ENCODE measurements around the gene SAP130.
"Not testable (repeated sequence)": the region's sequence is repeated elsewhere in the genome, so short reads cannot be mapped to it uniquely, and the experiment has no call there.

Gene SAP130

DNA sequence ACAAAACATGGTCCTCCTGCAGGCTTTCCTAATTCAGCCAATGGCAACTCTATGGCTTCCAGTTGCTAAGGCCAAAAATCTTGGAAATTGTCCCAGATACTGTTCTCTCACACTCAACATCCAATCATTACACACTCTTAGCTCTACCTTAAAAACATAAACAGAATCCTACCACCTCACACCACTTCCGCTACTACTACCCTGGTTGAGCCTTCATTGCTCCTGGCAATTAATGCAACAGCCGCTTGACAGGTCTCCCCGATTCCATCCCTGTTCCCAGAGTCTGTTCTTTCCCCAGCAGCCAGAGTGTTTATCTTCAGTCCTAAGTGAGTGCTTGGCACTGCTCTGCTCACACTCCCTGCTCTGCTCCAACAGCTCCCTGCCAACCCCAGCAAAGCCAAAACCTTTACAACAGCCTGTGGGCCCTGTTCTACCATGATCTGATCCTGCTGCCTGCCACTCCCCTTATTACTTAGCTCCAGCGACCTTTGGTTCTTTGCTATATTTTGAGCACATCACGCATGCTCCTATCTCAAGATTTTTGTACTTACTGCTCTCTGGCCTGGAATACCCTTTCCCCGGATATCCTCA lies 74.6 kb downstream of the SAP130 start:
- DNase-seq (ENCODE audit: low spot score) = no peak

DNA sequence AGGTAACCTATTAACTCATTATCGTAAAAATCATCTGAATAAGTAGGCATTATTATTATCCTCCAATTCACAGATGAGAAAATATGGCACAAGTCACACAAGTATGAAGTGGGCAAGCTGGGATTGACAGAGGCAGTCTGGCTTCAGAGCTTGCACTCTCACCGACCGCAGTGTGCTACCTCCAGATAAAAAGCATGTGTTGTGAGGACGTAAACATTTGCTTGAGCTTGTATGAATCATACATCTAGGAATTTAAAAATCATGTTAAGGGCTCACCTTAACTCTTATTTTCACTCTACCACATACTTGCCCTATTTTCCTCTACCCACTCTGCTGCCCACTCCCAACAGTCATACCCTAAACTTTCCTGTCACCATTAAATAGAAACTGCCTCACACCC lies 76.8 kb downstream of the SAP130 start:
- no peak for DNase-seq (ENCODE audit: low spot score)

DNA sequence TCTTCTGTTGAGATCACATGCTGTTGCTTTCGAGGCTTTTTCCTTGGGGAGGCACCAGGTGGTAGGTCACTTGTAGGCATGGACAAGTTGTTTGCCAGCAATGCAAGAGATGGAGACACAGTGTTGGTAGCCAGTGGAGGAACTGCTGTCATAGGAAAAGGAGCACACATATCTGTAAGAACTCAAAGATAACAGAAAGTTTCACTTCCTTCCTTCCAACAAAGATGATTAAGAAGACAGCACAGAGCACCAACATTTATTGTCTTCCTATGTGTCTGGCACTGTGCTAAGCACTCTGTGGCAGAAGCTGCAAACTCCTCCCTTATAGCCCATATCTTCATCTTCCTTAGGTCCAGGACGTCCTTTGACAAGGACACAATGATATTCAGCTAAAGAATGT lies 77.6 kb downstream of the SAP130 start:
- no peak for DNase-seq (ENCODE audit: low spot score)

DNA sequence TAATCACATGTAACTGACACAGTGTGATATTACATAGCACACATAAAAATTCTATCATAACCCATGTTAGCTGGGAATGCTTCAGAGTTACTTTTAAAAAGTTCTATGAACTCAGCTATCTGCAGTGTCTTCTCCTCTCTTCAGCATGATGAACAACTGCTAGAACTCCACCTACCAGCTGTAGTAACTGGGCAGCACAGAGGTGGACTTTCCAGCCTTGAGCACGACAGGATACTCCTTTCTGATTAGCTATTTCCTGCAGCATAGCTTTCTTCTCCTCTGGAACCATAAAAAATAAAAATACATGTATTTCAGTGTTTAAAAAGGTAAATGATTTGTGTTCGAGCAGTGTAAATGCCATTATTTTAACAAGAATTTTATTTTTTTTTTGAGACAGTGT lies 82.6 kb downstream of the SAP130 start:
- no peak for DNase-seq (ENCODE audit: low spot score)

DNA sequence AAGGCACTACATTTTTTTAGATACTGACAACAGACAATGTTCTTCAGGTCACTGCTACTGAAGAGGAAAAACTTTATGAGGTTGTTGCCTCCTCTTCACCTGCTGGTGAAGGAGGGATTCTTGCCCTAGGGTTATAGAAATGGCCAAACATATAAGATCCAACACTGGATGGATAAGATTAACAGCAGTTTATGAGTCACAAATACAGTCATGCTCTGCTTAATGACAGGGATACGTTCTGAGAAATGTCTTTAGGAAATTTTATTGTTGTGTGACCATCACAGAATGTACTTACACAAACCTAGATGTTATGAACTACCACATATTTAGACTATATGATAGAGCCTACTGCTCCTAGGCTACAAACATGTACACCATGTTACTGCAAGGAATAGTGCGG lies 84.7 kb downstream of the SAP130 start:
- DNase-seq (ENCODE audit: low spot score) = no peak

DNA sequence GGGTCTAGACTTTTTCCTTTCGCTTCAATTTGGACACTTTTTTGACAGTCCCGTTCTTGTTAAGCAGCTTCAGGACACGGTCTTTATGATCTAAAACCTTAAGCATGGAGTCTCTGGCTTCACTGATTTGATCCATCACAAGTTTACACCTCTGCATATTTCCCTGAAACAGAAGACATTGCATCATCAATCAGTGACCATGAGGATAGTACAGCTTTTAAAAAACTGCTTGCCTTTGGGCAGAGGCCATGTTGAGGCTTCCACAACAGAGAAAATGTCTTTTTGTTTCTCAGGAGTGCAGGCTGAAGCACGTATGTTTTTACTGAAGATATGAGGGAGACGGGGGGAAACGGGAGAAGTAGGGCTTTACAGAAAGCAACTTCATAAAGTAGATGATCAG lies 85.9 kb downstream of the SAP130 start:
- no peak for DNase-seq (ENCODE audit: low spot score)

DNA sequence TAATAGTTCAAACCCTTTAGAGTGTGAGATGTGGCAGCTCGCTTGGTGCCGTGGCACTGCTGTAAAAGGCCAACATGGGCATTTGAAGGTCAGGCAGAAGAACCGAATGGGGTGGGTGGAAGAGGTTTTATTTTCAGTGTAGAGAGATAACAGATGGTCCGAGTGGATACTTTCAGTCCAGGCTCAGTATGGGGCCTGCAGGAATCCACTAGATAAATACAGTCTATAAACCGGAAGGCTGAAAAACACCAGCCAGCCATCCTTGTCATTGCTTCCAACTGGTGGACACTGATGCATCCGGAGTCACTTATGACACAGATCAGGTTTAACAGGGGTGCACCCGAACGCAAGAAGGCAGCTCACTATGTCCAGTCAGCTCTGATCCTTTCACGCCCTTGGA lies 86.4 kb downstream of the SAP130 start:
- DNase-seq (ENCODE audit: low spot score) = no peak

DNA sequence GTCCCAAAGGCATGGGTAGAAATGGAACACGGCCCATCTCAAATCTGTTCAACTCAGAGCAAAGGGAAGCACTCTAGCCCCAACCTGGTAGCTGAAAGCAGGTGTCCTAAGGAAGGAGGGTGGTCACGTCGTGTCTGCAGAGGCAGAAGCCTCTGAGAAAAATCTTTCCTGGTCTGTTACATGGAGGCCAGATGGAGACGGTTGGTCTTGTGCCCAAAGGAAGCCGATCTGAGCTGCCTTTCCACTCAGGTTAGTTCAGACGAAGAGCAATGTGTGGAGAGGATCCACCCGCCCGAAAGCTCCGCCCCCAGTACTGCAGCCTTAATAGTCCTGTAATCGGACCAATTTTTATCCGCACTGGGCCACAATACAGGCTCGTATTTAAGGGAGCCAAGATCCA lies 87.2 kb downstream of the SAP130 start:
- no peak for DNase-seq (ENCODE audit: low spot score)

DNA sequence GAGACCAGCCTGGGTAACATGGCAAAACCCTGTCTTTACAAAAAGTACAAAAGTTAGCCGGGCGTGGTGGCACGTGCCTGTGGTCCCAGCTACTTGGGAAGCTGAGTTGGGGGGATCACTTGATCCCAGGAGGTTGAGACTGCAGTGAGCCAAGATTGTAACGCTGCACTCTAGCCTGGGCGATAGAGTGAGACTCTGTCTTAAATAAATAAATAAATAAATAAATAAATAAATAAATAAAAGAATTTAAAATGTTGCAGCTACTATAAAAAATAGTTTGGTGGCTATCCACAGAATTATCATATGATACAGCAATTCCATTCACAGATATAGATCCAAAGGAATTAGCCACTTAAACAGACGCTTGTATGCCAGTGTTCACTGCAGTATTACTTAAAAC lies 92.5 kb downstream of the SAP130 start:
- no peak for DNase-seq (ENCODE audit: low spot score)

DNA sequence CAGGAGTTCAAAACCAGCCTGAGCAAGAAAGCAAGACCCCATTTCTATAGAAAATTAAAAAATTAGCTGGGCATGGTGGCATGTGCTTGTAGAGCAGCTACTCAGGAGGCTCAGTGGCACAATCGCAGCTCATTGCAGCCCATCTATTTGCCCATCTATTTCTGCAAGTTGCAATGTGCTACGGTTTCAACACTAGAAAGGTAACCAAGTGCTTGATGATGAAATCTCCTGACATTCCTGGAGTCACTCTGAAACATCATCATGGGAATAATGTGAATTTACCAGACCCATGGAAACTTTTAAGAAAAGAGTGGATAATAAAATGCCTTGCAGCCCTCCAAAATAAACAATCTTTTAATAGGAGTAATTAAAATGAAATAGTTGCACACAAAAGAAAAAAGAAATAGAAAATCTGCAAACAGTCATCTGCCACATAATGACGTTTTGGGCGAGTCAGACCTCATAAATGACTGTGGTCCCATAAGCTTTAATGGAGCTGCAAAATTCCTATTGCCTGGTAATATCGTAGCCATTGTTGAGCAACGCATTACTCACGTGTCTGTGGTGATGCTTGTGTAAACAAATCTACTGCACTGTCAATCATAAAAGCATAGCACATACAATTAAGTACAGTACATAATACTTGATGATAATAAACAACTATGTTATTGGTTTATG lies 95.5 kb downstream of the SAP130 start:
- DNase-seq (ENCODE audit: low spot score) = no peak

DNA sequence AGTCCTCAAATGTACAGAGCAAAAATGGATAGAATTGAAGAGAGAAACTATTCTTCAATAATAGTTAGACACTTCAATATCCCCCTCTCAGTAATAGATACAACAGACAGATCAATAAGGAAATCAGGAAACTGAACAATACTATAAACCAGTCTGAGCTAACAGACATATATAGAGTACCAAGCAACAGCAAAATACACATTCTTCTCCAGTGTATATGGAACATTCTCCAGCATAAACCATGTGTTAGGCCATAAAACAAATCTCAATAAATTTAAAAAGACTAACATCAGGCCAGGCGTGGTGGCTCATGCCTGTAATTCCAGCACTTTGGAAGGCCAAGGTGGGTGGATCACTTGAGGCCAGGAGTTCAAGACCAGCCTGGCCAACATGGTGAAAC lies 98.4 kb downstream of the SAP130 start:
- DNase-seq (ENCODE audit: low spot score) = no peak

DNA sequence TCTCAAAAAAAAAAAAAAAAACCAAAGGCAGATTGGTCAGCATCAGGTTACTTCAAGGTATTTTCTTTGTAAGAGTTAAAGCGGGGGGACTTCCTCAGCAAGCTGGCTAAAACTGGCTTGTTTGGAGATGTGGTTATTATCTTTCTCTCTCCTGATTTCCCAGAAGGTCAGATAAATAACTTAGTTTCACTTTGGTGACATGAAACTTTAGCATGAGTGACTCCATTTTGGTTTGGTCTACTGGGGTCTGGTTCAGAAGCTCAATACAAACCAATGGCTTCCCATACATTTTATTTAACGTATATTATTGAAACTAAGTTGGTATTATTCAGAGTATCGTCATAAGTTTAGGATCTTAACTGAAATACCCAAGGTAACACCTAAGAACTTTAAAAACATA lies 100.5 kb downstream of the SAP130 start:
- no peak for DNase-seq (ENCODE audit: low spot score)

DNA sequence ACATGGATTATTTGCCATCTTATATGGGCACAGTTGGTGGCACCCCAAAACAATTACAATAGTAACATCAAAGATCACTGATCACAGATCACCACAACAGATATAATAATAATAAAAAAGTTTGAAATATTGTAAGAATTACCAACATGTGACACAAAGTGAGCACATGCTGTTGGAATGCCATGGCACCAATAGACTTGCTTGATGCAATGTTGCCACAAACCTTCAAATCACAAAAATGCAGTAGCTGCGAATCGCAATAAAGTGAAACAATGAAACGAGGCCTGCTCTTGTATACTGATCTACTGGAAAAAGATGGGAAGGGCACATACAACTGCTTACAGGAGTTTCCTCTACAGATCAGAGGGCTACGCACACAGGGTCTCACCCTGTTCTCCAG lies 109.9 kb downstream of the SAP130 start:
- no peak for DNase-seq (ENCODE audit: low spot score)

DNA sequence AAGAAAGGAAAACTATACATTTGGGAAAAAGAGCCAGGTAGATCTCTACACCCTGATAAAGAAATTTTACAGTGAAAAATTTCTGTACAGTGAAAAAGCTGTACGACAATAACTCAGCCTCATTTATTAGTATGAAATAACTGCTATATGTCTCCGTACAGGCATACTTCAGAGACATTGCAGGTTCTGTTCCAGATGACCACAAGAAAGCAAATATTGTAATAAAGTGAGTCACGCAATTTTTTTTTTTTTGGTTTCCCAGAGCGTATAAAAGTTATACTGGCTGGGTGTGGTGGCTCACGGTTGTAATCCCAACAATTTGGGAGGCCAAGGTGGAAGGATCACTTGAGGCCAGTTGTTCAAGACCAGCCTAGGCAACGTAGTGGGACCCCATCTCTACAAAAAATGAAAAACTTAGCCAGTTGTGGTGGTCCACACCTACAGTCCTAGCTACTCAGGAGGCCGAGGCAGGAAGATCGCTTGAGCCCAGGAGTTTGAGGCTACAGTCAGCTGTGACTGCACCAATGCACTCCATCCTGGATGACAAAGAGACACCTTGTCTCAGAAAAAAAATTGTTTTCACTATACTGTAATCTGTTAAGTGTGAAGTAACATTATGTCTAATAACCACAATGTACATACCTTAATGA lies 113.9 kb downstream of the SAP130 start:
- no peak for DNase-seq (ENCODE audit: low spot score)

DNA sequence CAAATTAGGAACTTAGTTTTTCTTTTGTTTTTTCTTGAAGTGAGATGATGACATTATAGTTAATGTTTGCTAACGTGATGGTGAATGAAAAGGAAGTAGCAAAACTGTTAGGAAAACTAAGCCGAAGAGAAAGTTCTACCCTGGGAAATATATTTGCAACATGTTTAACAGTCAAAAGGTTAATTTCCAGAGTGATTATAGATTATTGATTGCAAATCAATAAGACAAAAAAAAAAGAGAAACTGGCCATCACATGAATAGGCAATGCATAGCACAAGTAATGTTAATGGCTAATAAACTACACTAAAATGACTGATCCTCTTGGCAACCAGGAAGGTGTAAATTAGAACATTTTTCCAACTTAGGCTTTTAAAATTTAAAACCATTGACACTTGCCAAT lies 116.1 kb downstream of the SAP130 start:
- DNase-seq (ENCODE audit: low spot score) = no peak

DNA sequence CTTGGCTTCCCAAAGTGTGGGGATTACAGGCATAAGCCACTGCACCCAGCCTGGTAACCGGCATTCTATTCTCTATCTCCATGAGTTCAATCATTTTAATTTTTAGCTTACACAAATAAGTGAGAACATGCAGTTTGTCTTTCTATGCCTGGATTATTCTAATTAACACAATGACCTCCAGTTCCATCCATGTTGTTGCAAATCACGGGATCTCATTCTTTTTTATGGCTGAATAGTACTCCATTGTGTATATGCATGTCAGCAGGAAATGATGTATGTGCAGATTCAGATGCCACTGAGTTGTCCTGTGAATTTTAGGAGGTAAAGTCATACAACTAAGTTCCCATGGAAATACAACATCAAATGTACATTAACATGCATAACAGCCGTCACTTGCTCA lies 117.4 kb downstream of the SAP130 start:
- no peak for DNase-seq (ENCODE audit: low spot score)

DNA sequence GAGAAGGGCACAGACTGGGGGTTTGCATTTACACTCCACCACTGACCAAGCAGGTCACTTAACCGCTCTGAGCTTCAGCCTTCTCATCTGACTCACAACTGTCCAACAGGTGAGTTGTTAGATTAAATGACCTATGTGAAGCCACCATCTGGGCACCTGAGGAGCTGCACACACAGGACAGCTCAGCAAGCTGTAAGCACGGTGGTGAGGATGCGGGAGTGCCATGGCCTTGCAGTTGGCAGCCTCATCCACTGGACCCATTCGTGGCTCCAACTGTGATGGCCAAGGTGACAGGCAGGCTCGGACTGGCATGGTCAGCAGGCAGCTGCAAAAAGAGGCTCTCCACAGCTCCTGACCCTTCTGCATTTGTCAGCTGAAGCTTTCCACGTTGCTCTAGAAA lies 118.8 kb downstream of the SAP130 start:
- DNase-seq (ENCODE audit: low spot score) = no peak

DNA sequence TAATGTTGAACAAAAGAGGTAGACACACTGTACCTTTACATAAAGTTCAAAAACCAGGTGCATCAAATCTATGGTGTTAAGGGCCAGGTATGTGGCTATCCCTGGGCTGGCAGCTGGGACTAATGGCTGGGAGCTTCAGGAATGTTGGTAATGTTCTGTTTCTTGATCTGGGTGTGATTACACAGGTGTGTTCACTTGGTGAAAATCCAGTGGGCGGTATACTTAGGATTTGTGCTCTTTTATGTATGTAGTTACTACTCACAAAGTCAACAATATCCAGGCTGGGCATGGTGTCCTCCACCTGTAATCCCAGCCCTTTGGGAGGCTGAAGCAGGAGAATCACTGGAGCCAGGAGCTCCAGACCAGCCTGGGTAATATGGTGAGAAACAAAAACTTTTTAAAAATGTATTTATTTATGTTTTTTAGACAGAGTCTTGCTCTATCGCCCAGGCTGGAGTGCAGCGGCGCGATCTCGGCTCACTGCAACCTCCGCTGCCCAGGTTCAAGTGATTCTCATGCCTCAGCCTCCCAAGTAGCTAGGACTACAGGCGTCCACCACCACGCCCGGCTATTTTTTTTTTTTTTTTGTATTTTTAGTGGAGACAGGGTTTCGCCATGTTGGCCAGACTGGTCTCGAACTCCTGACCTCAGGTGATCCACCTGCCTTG lies 120.0 kb downstream of the SAP130 start:
- not testable (repeated sequence) for DNase-seq (ENCODE audit: low spot score)

DNA sequence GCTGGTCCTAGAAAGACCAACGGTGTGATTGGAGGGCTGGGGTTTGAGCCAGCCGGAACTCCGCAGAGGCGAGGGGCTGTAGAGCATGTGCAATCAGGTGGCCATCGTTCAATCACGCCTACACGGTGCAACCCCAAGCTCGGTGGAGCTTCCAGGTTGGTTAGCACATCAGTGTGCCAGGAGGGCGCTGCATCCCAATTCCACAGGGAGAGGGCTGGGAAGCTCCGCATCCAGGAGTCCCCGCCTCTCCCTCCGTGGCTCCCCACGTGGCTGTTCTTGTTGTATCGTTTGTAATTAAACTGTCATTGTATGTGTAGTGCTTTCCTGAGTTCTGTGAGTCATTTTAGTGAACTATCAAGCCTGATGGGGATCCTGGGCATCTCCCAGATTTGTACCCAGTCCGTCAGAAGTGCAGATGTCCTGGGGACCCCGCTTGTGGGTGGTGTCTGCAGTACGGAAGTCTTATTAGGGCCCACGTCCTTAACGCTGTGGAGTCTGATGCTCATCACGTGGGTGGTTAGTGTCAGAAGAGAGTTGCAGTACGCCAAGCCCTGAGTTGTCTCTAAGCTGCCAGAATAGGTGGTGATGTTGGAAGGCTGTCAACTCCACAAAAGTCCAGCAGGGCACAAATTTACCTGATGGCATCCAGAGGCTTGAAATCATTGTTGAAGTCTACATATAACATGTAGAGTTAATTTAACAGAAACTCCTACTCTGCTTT lies 121.5 kb downstream of the SAP130 start:
- DNase-seq (ENCODE audit: low spot score) = peak; percentile 34

DNA sequence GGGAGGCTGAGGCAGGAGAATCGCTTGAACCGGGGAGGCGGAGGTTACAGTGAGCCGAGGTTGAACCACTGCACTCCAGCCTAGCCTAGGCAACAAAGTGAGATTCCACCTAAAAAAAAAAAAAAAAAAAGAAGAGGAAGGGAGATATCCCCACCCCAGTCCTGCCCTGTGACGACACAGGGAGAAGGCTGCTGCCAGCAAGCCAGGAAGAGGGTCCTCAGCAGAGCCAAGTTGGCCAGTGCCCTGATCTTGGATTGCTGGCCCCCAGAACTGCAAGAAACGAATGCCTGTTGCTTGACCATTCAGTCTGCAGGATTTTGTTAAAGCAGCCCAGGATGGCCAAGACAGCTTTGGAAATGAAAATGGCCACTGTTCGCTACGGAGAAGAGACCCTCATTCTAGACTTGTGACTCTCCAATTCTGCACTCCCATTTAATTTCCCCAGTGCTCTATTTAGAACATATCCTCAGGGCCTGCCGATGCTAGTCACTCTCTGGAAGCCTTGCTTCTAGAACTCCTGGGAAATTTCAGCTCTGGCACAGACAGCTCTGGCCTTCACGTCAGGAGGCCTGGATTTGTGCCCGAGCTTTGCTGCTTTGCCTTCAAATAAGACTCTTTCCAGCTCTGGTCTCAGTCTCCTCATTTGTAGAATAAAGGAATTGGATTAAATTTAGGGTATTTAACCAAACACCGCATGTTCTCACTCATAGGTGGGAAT lies 126.4 kb downstream of the SAP130 start:
- DNase-seq (ENCODE audit: low spot score) = no peak

DNA sequence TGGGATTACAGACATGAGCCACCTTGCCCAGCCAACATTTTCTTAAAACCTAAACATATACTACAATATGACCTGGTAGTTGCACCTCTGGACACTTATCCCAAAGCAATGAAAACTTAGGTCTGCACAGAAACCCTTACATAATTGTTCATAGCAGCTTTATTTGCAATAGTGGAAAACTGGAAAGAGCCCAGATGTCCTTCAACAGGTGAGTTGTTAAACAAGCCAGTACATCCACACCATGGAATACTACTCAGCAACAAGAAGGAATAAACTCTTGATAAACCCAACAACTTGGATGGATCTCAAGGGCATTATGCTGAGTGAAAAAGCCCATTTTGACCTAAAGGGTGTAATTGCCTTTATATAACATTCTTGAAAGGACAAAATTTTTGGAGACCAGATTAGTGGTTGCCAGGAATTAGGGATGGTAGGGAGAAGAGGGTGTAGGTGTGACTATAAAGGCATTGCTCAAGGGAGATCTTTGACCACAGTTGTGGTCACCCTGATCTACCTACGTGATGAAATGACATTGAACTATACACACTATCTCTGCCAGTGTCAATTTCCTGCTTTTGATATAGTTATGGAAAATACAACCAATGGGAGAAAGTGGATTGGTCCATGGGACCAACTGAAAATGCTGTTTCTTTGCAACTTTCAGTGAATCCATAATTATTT lies 130.2 kb downstream of the SAP130 start:
- no peak for DNase-seq (ENCODE audit: low spot score)

Measured in SK-N-DZ (cell line).